Neural cell (in vitro differentiated cells): Measurements from ENCODE around the gene BICC1. TPM values are rescaled to one million over a fixed set of nuclear protein-coding genes. Genes with fewer than 3 reads are reported as not detected.

Experiments
- H2AFZ ChIP-seq: fragments of 200-600, 300-800 bp; sonication (generic), shearing (Covaris generic); 2 replicates; pipeline ENCODE4 v1.6.0; 2014; ENCODE audit warnings: low read depth, mild to moderate bottlenecking, antibody characterized with exemption, low read length, moderate library complexity
- H3F3A ChIP-seq: fragments of 200-600 bp; shearing (Covaris generic); 2 replicates; pipeline ENCODE4 v1.6.1; 2016; ENCODE audit warnings: mild to moderate bottlenecking, moderate library complexity, mixed read lengths, antibody characterized with exemption, low read length; ENCODE audit not compliant: insufficient read depth, poor library complexity, severe bottlenecking
- H3K27ac ChIP-seq: fragments of 200-600, 300-800 bp; sonication (generic), shearing (Covaris generic); 2 replicates; pipeline ENCODE4 v1.5.1; 2014; ENCODE audit warnings: mild to moderate bottlenecking, low read length, moderate library complexity
- H3K27me3 ChIP-seq: fragments of 300-800, 200-600 bp; sonication (generic), shearing (Covaris generic); 2 replicates; pipeline ENCODE4 v1.6.0; 2014; ENCODE audit warnings: mild to moderate bottlenecking, low read depth, low read length, moderate library complexity; ENCODE audit not compliant: insufficient read depth
- H3K36me3 ChIP-seq: fragments of 300-800, 200-600 bp; sonication (generic), shearing (Covaris generic); 2 replicates; pipeline ENCODE4 v1.5.1; 2014; ENCODE audit warnings: mild to moderate bottlenecking, antibody characterized with exemption, low read length, moderate library complexity; ENCODE audit not compliant: insufficient read depth
- H3K4me2 ChIP-seq: fragments of 300-800, 200-600 bp; sonication (generic), shearing (Covaris generic); 2 replicates; pipeline ENCODE4 v1.6.0; 2014; ENCODE audit warnings: mild to moderate bottlenecking, low read length
- H3K4me3 ChIP-seq: fragments of 300-800, 200-600 bp; sonication (generic), shearing (Covaris generic); 2 replicates; pipeline ENCODE4 v1.5.1; 2014; ENCODE audit warnings: mild to moderate bottlenecking, low read length, moderate library complexity
- H3K79me2 ChIP-seq: fragments of 200-600 bp; shearing (Covaris generic); replicated peaks from 2 replicates; pipeline ENCODE4 v1.6.0; 2014; ENCODE audit warnings: mild to moderate bottlenecking, low read length, moderate library complexity; ENCODE audit not compliant: insufficient read depth
- H3K9ac ChIP-seq: fragments of 300-800, 200-600 bp; sonication (generic), shearing (Covaris generic); 2 replicates; pipeline ENCODE4 v1.6.1; 2016; ENCODE audit warnings: mild to moderate bottlenecking, low read length, mixed read lengths
- H3K9me2 ChIP-seq: fragments of 200-600 bp; shearing (Covaris generic); 2 replicates; pipeline ENCODE4 v1.6.1; 2016; ENCODE audit warnings: mild to moderate bottlenecking, low read length, mixed read lengths; ENCODE audit not compliant: insufficient read depth
- H3K9me3 ChIP-seq: fragments of 200-600, 300-800 bp; sonication (generic), shearing (Covaris generic); 2 replicates; pipeline ENCODE4 v1.6.1; 2016; ENCODE audit warnings: mild to moderate bottlenecking, mixed run types, low read length, moderate library complexity, mixed read lengths
- H4K20me1 ChIP-seq: fragments of 200-600 bp; shearing (Covaris generic); 2 replicates; pipeline ENCODE4 v1.6.1; 2016; ENCODE audit warnings: mild to moderate bottlenecking, mixed run types; ENCODE audit not compliant: insufficient read depth
- CTCF ChIP-seq: fragments of 450-650 bp; IDR thresholded peaks from 2 replicates; pipeline ENCODE4 v1.5.1; 2014; ENCODE audit warnings: antibody characterized with exemption, mild to moderate bottlenecking, moderate library complexity; ENCODE audit not compliant: poor library complexity, severe bottlenecking
- EP300 ChIP-seq: fragments of 450-650 bp; conservative IDR thresholded peaks from 2 replicates; pipeline ENCODE4 v1.6.1; 2014; ENCODE audit warnings: antibody characterized with exemption, mild to moderate bottlenecking, moderate library complexity; ENCODE audit not compliant: poor library complexity, severe bottlenecking
- EZH2 ChIP-seq: fragments of 200-600, 300-800 bp; shearing (Covaris generic), sonication (generic); IDR thresholded peaks from 2 replicates; pipeline ENCODE4 v1.6.1; 2014; ENCODE audit warnings: antibody characterized with exemption, low read length, borderline replicate concordance, mild to moderate bottlenecking; ENCODE audit not compliant: insufficient read depth, poor library complexity, severe bottlenecking
- MXI1 ChIP-seq: fragments of 450-650 bp; conservative IDR thresholded peaks from 2 replicates; pipeline ENCODE4 v1.6.1; 2014; ENCODE audit warnings: antibody characterized with exemption, mild to moderate bottlenecking; ENCODE audit not compliant: poor library complexity, severe bottlenecking
- POLR2AphosphoS5 ChIP-seq: IDR thresholded peaks from 2 replicates; pipeline ENCODE4 v1.6.1; 2012
- RAD21 ChIP-seq: fragments of 450-650 bp; conservative IDR thresholded peaks from 2 replicates; pipeline ENCODE4 v1.6.1; 2014; ENCODE audit warnings: antibody characterized with exemption, mild to moderate bottlenecking, moderate library complexity
- REST ChIP-seq: IDR thresholded peaks from 2 replicates; pipeline ENCODE4 v1.6.1; 2012; ENCODE audit warnings: borderline replicate concordance
- SMC3 ChIP-seq: fragments of 450-650 bp; conservative IDR thresholded peaks from 2 replicates; pipeline ENCODE4 v1.6.1; 2014; ENCODE audit warnings: antibody characterized with exemption, mild to moderate bottlenecking, moderate library complexity; ENCODE audit not compliant: poor library complexity
- TAF1 ChIP-seq: IDR thresholded peaks from 2 replicates; pipeline ENCODE4 v1.6.1; 2012; ENCODE audit warnings: low read depth
- polyA plus RNA-seq: library from polyadenylated mRNA; depleted of rRNA; stranded (reverse); fragments of >200 nt; gene quantifications from 2 replicates; pipeline ENCODE4 v1.2.3, GENCODE V29; 2014

The BICC1 gene
- polyA plus RNA-seq, 1 donor from 2014 or later = 7.6 TPM

- no peaks in the 10 kb centered on the region for H3K9me3 ChIP-seq
- no peak overlapping the region for H3K27ac ChIP-seq
- TF ChIP-seq REST (no peak), TAF1 (no peak), POLR2AphosphoS5 (no peak), EZH2 (no peak), RAD21 (no peak), CTCF (no peak), MXI1 (no peak), EP300 (no peak), SMC3 (no peak)
- H4K20me1 ChIP-seq = no peaks in the 10 kb centered on the region
- H3K9ac ChIP-seq = no peak overlapping the region
- H3K4me2 ChIP-seq = no peak overlapping the region
- H3K36me3 ChIP-seq = no peaks in the 10 kb centered on the region
- H3F3A ChIP-seq = no peaks in the 10 kb centered on the region
- H3K27me3 ChIP-seq = no peaks in the 10 kb centered on the region
- no peak overlapping the region for H3K4me3 ChIP-seq
- no peaks in the 10 kb centered on the region for H3K79me2 ChIP-seq
- H3K9me2 ChIP-seq = no peaks in the 10 kb centered on the region
- H2AFZ ChIP-seq = no peak overlapping the region
Measured at GRCh38 chr10:58582045-58582444, 69.4 kb downstream of the BICC1 start.

- H3K79me2 ChIP-seq = no peaks in the 10 kb centered on the region
- no peaks in the 10 kb centered on the region for H3F3A ChIP-seq
- H3K27ac ChIP-seq = no peak overlapping the region
- no peak overlapping the region for H3K4me3 ChIP-seq
- TF ChIP-seq CTCF (no peak), EZH2 (no peak), EP300 (no peak), POLR2AphosphoS5 (no peak), REST (no peak), RAD21 (no peak), MXI1 (no peak), TAF1 (no peak), SMC3 (no peak)
- H3K9ac ChIP-seq = no peak overlapping the region
- H2AFZ ChIP-seq = no peak overlapping the region
- H3K4me2 ChIP-seq = no peak overlapping the region
- H3K9me2 ChIP-seq = no peaks in the 10 kb centered on the region
- H3K9me3 ChIP-seq = no peaks in the 10 kb centered on the region
- H4K20me1 ChIP-seq = no peaks in the 10 kb centered on the region
- H3K27me3 ChIP-seq = no peaks in the 10 kb centered on the region
- H3K36me3 ChIP-seq = no peaks in the 10 kb centered on the region
Measured at GRCh38 chr10:58585435-58585834, 72.8 kb downstream of the BICC1 start.
